ENCODE measurements around the gene ERC1.
"Not testable (repeated sequence)": the region's sequence is repeated elsewhere in the genome, so short reads cannot be mapped to it uniquely, and the experiment has no call there.

The ERC1 gene

DNA sequence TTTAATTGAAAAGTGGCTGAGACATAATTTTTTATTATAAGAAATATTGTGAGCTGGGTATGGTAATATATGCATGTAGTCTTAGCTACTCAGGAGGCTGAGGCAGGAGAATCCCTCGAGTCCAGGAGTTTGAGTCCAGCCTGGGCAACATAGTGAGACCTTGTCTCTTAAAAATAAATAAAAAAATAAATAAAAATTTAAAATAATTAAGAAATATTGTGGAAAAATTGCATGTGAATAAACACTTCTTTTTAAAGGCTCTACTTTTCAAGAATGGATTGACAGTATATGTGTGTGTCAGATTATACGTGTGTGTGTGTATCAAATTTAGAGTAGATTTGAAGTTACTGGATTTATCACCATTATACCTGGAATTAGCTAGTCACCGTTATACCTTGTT lies 43.2 kb downstream of the ERC1 start:
- no peak for DNase-seq

DNA sequence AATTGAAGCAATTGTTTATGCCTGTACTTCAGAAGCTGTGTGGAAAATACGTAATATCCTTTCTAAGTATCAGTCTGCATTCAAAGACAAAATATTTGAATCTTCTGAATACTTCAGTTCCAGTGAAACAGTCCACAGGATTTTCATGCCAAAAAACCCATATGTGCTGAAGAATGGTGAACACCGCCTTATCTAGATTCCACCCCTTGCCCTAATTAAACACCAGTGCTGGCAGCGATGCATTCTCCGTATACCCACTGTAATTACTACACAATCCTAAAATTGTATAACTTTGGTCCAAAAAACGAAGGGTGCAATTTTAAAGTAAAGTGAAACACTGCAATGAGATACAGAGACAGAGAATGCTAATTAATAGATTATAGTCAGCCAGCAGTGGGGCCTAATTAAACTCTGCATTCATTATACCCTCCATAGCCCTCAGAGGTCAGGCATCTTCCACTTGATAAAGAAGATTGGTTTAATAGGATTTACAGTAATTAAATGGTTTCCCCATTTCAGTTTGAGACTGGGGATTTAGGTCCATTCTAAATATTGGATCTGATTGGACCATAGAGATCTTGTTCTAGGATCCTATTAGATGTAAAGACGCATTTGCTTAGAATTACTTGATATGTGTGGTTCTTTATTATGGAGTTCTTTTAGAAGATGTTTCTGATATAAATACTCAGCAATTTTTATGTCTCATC lies 43.9 kb downstream of the ERC1 start:
- DNase-seq, result no peak

DNA sequence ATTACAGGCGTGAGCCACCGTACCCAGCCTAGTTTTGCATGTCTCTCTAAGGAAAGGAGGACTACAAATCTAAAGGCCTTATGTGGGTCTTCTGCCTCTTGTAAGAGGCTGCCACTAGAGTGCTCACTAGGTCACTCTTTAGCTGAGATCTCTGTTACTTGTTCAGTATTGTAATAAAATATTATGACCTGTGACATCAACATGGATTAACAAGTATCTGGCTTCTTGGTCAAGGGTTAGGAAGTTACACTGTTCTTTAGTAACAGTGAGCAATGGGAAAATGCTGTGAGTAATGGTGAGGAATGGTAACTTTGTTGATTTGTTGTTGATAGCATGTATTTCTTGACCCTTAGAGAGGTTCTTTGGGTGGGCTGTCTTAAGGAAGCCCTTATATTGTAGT lies 50.5 kb downstream of the ERC1 start:
- DNase-seq, result no peak

DNA sequence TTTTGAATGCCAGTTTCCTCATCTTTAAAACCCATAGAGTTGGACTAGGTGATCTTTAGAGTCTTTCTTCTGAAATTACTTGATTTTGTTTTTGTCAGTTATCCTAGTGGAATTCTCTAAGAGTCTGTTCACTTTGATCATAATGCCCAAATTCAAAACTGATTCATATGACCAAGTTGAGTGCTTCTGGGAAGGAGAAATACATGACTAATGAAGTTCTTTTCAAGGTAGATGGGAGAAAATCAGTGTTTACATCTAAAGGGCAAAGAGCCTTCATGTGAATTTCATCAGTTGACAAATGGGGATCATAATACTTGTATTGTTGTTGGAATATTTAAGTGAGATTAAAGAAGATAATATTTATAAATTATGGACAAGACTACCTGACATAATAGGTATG lies 53.2 kb downstream of the ERC1 start:
- DNase-seq, result no peak

DNA sequence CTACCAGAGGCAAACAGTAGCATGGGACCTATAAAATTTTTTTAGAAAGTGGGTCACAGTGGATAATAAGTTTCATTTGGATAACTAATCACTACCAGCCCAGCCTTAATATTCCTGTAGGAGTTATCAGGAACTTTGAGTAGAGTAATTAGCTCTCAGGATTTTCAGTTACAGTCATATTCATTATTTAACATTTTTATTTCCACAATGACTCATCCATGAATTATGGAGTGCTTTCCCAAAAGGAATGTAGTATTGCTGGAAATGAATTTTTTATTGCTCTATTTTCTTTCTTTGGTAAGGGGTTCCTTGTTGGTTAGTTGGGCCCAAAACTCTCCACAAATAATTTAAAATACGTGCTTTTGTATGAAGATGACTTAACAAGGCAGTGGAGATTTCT lies 53.7 kb downstream of the ERC1 start:
- no peak for DNase-seq

DNA sequence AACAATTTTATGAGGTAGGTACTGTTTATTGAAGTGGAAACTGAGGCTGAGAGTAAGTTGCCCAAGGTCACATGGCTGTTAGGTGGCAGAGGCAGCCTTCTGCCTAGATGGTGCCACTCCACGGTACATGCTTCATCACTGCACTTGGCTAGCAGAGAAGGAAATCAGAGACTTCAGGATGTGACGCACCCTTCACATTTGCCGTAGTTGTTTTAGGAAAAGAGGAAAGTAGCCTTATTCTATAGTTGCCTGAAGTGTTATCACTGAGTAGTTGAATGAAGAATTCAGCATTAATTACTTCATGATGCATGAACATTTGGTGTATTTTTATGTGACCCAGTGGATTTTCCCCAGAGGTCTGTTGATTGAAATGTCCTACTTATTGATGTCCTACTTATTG lies 55.7 kb downstream of the ERC1 start:
- DNase-seq, result no peak

DNA sequence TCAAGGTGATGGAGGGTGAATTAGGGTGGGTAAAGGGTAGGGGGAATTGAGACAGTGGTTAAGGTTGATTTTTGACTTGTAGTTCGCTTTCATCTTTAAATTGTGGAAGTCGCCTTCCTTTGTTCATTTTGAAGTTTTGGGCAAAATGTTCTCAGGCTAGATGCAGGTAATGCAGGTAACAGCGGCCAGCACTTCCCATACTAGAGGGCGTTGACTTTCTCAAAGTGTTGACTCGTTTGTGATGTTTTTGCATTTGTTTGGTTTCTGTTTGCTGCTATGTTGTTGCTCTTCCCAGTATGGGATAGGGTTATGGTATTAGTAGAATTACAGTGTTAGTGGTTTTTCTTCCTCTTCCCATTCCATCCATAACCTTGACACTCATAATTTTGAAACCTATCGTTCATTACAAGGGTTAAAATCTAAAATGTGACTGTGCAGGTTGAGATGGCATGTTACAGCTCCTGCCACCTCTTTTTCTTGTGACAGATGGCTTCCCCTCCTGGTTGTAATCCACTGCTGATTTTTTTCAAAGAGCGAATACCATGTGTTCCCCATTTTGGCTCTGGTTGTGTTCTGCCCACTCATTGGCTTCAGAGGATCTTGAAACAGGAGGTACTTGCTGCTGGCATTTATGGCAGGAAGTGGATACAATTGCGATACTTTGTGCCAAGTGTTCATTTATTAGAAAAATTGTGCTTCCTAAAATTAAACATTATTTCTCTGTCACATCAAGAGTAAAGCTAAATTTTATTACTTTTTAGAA lies 57.1 kb downstream of the ERC1 start:
- DNase-seq, result no peak

DNA sequence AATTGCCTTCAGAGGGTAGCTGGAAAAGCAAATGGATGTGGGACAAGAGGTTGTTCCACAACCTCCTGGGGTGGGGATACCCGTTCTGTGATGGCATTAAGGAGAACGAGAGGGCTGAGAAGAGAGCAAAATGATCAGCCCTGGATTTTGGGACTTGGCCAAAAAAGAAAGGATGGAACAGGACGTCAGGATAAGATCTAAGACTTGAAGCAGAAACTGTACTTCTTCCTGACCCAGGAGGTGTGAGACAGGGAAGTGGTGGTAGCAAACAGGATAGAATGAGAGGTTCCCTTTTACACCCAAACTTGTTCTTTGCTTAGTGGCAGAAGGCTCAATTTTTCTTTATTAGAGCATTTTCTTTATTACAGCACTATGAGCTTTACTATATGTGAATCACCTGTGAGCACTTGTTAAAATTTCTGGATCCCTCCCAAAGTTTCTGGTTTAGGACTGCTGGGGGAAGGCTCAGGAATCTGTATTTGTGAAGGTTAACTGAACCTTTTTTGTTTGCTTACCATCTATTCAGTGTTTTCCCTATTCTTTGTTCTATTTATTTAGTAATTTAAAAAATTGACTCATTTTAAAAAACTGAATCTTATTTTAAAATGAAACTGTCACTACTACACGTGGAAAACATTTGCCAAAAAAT lies 59.2 kb downstream of the ERC1 start:
- no peak for DNase-seq

DNA sequence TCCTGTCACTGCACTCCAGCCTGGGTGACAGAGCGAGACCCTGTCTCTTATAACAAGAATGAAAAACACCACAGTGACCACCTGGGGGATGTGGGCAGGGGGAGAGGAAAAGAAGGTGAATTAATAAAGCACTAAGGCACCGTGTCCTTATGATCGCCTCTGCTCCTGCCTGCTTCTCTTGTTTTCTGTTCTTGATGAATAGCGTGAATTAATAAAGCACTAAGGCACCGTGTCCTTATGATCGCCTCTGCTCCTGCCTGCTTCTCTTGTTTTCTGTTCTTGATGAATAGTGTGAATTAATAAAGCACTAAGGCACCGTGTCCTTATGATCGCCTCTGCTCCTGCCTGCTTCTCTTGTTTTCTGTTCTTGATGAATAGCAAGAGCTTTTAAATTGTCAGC lies 60.6 kb downstream of the ERC1 start:
- not testable (repeated sequence) for DNase-seq

DNA sequence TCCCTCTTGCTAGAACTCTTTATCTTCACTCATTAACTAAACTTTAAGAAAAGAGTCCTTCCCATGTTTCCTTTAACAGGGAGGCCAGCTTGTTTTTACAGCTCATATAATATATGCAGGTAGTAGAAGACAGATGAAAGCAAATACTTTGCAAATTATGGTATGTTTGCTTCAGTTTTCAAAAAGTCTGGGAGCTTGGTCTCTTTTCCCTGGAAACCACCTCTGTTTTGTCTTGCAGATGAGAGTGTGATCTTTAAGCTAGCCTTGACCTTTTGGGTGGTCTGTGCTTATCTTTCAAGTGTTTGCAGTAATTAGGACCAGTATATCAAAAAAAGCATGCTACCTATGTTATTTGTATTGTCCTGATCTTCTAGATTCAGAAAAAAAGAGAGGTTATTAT lies 62.7 kb downstream of the ERC1 start:
- DNase-seq, result no peak

DNA sequence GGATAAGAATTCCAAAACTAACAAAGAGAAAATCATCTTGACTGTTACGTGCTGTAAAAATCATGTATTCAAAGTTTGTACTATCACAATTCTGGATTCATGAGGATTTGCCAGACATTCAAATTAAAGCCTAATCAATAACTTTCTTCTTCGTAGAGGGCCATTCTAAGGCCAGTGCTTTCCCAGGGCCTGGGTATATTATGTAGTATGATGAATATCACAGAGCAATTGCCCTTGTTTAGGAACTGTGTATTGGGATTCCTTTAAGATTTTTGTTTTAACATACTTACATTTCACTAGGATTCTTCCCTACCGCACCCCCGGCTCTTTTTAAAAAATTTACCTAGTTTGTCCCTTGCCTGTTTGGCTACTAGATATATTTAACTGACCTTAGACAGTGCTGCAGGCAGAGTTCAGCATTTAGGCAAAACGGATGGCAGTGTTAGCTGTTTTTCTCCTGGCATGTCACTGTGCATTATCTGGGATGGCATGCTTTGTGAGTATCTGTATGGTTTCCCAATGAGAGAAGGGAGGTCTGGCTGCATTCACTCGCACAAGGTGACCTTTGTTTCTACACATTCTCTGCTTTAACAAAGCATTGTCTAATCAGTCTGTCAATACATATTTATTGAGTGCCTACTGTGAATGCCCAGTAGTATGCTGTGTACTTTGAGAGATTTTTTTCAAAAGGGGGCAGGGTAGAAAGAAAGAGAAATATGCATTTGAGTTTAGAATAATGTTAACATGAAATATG lies 63.3 kb downstream of the ERC1 start:
- DNase-seq, result peak in 1 of 2 experiments; percentile 13

DNA sequence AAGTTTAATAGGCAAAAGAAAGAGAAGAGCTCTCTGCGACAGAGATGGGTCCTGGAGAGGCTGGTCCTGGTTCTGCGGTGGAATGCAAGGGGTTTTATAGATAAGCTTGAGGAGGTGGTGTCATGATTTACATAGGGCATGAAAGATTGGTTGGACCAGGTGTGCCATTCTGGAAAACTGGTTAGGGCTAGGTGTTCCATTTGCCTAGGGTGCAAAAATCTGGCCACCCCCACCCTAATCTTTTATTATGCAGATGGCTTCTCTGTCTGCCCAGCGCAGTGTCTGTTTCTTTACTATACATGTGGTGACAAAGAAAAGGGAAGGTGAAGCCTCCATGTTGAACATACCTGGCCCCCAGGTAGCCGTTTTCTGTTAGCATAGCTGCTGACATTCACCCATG lies 65.4 kb downstream of the ERC1 start:
- DNase-seq, result no peak

DNA sequence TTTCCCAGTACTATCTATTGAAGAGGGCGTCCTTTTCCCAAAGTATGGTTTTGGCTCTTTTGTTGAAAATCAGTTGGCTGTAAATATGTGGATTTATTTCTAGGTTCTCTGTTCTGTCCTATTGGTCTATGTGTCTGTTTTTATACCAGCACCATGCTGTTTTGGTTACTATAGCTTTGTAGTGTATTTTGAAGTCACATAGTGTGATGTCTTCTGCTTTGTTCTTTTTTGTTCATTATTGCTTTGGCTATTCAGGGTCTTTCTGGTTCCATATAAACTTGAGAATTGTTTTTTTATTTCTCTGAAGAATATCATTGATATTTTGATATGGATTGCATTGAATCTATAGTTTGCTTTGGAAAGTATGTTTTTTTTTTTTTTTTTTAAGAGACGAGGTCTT lies 67.4 kb downstream of the ERC1 start:
- no peak for DNase-seq

DNA sequence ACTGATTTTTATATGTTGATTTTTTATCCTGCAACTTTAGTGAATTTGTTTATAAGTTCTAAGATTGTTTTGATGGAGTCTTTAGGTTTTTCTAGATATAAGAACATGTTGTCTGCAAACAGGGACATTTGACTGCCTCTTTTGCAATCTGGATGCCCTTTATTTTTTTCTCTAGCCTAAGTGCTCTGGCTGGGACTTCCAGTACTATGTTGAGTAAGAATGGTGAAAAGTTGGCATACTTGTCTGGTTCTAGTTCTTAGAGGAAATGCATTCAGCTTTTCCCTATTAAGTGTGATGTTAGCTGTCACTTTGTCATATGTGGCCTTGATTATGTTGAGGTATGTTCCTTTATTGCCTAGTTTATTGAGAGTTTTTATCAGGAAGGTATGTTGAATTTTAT lies 68.1 kb downstream of the ERC1 start:
- DNase-seq, result no peak

DNA sequence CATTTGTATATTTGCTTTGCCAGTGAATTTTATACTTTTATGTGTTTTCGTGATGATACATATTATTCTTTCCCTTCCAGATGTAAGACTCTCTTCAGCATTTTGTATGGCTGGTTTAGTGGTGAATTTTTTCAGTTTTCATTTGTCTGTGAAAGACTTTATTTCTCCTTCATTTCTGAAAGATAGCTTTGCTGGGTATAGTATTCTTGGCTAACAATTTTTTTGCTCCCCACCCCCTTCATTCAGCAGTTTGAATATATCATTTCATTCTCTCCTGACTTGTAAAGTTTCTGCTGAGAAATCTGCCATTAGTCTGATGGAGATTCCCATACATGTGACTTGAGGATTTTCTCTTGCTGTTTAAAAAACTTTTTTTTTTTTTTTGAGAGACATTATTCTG lies 72.8 kb downstream of the ERC1 start:
- no peak for DNase-seq

DNA sequence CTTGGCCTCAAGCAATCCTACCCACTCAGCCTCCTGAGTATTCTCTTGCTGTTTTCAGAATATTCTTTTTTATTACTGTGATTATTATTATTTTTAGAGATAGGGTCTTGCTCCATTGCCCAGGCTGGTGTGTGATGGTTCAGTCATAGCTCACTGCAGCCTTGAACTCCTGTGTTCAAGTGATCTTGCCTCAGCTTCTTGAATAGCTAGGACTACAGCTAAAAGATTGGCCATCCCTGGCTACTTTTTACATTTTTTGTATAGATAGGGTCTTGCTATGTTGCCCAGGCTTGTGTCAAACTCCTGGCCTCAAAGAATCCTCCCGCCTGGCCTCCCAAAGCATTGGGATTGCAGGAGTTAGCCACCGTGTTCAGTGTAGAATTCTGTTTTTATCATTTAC lies 73.3 kb downstream of the ERC1 start:
- DNase-seq, result no peak

DNA sequence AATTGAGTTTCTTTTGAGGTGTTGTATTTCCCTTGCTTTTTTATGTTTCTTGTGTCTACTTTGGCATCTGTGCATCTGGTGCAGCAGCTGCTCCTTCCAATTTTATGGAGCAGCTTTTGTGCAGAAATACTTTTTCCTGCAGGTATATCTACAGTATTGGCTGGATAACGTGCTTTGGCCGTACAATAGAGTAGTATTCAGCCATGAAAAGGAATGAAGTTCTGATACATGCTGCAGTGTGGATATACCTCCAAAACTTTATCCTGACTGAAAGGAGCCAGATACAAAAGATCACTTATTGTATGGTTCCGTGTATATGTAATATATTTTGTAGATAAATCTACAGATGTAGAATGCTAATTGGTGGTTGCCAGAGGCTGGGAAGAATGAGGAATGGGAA lies 74.6 kb downstream of the ERC1 start:
- DNase-seq, result no peak

DNA sequence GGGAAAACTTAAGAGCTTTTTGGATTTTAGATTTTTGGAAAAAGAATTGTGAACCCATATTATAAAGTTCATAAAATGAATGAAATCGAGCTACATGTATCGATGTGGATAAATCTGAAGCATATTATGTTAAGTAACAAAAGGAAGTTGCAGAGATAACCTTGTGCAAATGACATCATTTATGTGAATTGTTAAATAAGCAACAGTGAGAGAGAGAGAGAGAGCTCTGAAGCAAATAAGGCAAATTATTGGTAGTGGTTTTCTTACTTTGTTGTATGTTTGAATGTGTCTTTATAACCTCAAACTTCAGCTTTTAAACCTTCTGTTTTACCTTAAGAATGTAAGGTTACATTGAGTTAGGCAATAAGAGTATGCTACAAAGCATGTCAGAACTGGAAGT lies 78.8 kb downstream of the ERC1 start:
- no peak for DNase-seq

DNA sequence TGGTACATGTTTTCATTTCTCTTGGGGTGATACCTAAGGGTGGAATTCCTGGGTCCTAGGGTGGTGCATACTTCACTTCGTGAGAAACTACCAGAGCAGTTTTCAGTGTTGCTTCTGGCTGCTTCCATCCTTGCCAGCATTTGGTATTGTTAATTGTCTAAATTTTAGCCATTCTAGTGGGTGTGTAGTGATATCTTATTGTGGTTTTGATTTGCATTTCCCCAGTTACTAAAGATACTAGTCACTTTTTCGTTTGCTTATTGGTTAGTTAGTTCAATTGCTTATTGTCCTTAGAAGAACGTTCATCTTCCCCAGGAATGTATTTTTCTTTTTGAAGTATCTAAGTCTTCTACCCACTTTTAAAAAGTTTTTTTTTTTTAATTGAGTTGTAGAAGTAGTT lies 80.2 kb downstream of the ERC1 start:
- DNase-seq, result no peak

DNA sequence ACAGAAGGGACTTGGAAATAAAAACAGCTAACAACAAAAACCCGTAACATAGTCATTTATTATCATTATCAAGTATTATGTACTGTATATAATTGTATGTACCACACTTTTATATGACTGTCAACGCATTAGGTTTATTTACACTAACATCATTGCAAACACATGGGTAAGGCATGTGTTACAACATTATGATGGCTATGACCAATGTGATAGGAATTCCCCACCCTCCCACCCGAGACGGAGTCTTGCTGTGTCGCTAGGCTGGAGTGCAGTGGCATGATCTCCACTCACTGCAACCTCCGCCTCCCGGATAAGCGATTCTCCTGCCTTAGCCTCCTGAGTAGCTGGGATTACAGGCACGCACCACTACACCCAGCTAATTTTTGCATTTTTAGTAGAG lies 82.6 kb downstream of the ERC1 start:
- no peak for DNase-seq

DNA sequence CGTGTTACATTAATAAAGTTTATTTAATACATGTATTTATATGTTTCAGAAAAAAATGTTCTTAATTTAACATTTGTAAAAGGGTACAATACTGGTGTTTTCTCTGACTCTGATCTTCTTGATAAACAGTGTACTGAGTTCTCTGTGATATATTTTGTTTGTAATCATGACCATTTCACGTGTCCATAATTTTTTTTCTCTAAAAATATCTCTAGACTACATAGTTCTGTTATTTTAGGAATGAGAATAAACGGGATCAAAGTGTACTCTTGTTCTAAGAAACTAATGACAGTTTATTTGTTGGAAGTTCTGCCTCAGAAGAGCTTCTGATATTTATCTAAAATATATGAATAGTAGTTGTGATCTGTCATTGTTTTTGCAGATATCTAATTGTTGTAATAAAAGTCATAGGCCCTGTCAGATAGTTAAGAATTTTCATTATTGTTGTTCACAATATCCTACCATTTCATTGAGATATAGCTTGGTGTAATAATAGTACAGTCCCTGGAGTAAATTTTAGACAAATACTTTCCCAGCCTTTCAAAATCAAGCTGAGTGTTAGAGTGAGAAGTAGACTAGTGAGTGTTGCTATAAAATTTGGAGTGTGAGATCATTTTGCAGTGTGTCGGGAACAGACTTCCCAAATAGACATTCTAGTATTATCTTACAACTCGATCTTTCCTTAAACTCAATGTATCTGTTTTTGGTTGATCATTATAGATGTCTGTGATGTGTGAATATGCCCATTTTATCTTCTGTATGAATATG lies 86.2 kb downstream of the ERC1 start:
- DNase-seq, result no peak

DNA sequence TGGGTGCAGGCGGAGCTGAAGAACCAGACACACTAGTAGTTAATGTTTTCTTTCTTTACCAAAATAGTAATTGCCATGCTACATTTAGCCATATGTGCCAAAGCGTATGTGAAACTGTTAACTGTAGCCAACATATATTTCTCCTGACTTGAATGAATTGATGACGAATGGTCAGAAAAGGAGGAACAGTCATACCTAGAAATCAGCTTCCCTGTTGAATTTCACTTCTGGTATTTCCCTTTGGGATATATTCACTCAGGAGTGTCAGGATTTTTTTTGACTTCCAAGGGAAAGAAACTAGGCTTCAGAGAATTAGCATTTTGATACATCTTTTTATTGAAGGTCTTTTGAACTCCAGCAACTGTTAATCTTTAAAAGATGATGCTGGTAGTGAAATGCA lies 87.0 kb downstream of the ERC1 start:
- DNase-seq, result no peak
